ENCODE measurements around the gene DGKZ.

DGKZ gene

DNA sequence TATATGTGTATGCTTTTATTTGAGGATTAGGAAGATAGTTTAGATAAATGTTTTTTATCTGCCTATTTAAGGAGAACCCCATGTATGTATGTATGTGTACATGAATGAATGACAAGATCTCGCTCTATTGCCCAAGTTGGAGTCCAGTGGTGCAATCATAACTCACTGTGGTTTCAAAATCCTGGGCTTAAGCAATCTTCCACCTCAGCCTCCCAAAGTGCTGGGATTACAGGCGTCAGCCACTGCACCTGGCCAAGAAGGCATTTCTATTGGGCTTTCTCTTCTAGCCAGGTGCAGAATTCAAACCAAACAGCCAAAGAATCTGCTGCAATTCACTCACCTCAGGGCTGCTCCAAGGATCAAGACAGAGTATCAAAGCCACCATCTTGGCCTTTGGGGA, 25.5 kb upstream of the DGKZ start:
- TF ChIP-seq, protein P1, sequence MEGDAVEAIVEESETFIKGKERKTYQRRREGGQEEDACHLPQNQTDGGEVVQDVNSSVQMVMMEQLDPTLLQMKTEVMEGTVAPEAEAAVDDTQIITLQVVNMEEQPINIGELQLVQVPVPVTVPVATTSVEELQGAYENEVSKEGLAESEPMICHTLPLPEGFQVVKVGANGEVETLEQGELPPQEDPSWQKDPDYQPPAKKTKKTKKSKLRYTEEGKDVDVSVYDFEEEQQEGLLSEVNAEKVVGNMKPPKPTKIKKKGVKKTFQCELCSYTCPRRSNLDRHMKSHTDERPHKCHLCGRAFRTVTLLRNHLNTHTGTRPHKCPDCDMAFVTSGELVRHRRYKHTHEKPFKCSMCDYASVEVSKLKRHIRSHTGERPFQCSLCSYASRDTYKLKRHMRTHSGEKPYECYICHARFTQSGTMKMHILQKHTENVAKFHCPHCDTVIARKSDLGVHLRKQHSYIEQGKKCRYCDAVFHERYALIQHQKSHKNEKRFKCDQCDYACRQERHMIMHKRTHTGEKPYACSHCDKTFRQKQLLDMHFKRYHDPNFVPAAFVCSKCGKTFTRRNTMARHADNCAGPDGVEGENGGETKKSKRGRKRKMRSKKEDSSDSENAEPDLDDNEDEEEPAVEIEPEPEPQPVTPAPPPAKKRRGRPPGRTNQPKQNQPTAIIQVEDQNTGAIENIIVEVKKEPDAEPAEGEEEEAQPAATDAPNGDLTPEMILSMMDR (IDR thresholded peaks at IDR 0.05), result no peak
- H3K27ac Mint-ChIP-seq, result no peak overlapping the region
- no peaks in the 10 kb centered on the region for H3K9me3 Mint-ChIP-seq
- peaks cover 19% of the 10 kb centered on the region for H3K27me3 Mint-ChIP-seq (ENCODE audit: low read depth, poor library complexity)
- no peak for DNase-seq
- H3K4me3 Mint-ChIP-seq, result no peak overlapping the region
- H3K36me3 Mint-ChIP-seq (ENCODE audit: low read depth), result no peaks in the 10 kb centered on the region
- H3K4me1 Mint-ChIP-seq, result peaks cover 17% of the 10 kb centered on the region

DNA sequence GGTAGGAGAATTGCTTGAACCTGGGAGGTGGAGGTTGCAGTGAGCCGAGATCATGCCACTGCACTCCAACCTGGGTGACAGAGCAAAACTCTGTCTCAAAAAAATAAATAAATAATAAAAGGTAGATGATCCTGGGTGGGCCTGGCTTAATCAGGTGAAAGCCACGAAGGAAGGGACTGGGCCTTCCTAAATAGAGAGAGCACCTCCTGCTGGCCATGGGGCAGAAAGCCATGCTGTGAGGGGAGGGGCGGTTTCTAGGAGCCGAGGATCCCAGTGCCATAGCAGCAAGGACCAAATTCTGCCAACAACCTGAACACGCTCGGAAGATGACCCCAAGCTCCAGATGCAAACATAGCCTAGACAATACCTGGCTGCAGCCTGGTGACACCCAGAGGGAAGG, 24.5 kb upstream of the DGKZ start:
- DNase-seq, result no peak
- Mint-ChIP-seq H3K36me3 (ENCODE audit: low read depth) (no peaks in the 10 kb centered on the region), H3K9me3 (no peaks in the 10 kb centered on the region), H3K4me1 (peaks cover 19% of the 10 kb centered on the region), H3K27me3 (ENCODE audit: low read depth, poor library complexity) (peaks cover 22% of the 10 kb centered on the region), H3K27ac (no peak overlapping the region), H3K4me3 (no peak overlapping the region)
- TF ChIP-seq, protein P1 (IDR thresholded peaks at IDR 0.05), result no peak

DNA sequence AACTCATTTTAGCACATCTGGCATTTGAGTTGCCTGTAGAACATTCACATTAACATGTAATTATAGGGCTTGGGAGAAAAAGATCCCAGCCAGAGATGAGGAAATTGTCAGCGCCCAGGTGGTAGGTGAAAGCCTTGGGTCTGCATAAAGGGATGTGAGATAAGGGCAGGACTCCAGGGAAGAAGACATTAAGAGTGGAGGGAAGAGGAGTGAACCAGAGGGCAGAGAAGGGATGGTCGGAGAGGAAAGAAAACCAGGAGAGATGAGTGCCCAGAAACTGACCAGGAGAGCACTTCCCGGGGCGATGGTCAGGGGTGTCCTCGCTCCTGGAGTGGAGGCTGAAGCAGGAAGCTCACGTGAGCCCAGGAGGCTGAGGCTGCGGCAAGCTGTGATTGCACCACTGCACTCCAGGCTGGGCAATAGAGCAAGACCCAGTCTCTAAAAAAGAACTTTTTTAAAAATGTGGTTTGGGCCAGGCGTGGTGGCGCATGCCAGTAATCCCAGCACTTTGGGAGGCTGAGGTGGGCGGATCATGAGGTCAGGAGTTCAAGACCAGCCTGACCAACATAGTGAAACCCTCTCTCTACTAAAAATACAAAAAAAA, 20.3 kb upstream of the DGKZ start:
- Mint-ChIP-seq H3K9me3 (no peaks in the 10 kb centered on the region), H3K27ac (no peak overlapping the region), H3K4me1 (peaks cover 37% of the 10 kb centered on the region), H3K27me3 (ENCODE audit: low read depth, poor library complexity) (peaks cover 37% of the 10 kb centered on the region), H3K4me3 (no peak overlapping the region), H3K36me3 (ENCODE audit: low read depth) (no peaks in the 10 kb centered on the region)
- DNase-seq, result no peak
- TF ChIP-seq, protein P1 (IDR thresholded peaks at IDR 0.05), result no peak

DNA sequence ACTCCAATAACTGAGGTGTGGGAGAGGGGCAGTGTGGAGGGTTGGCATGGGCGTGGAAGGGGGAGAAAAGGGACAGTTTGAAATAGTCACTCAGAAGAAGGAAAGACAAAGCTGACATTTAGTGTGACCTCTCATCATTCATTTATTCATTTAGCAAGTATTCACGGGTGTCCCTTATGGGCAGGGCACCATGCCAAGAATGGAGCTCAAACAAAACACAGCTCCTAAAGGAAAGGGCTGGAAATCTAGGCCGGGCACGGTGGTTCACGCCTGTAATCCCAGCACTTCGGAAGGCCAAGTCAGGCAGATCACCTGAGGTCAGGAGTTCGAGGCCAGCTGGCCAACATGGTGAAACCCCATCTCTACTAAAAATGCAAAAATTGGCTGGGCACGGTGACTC, 19.4 kb upstream of the DGKZ start:
- H3K9me3 Mint-ChIP-seq, result no peaks in the 10 kb centered on the region
- no peak overlapping the region for H3K4me3 Mint-ChIP-seq
- no peak for DNase-seq
- H3K27me3 Mint-ChIP-seq (ENCODE audit: low read depth, poor library complexity), result peaks cover 45% of the 10 kb centered on the region
- TF ChIP-seq, protein P1 (IDR thresholded peaks at IDR 0.05), result no peak
- H3K27ac Mint-ChIP-seq, result no peak overlapping the region
- peaks cover 43% of the 10 kb centered on the region for H3K4me1 Mint-ChIP-seq
- no peaks in the 10 kb centered on the region for H3K36me3 Mint-ChIP-seq (ENCODE audit: low read depth)

DNA sequence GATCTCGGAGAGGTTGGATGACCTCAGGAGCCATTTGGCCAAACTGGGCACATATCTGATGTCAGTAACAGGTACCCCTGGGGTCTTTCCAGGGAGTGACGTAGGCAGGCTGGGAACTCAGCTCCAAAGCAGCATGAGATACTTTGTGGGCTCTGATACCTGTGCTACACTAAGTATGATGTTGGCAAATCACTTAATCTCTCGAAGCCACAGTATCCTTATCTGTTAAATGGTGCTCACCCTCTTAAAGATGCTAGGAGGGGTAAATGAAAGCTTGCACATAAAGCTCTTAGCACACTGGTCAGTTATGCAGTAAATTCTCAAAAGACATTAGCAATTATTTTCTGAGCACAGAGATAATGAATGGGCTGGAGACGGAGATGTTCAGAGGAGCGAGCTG, 17.1 kb upstream of the DGKZ start:
- H3K27ac Mint-ChIP-seq, result peak overlapping the region; percentile 6
- no peaks in the 10 kb centered on the region for H3K9me3 Mint-ChIP-seq
- H3K4me3 Mint-ChIP-seq, result peak overlapping the region; percentile 76
- H3K4me1 Mint-ChIP-seq, result peaks cover 51% of the 10 kb centered on the region
- TF ChIP-seq, protein P1 (IDR thresholded peaks at IDR 0.05), result no peak
- no peaks in the 10 kb centered on the region for H3K36me3 Mint-ChIP-seq (ENCODE audit: low read depth)
- DNase-seq, result no peak
- peaks cover 62% of the 10 kb centered on the region for H3K27me3 Mint-ChIP-seq (ENCODE audit: low read depth, poor library complexity)

DNA sequence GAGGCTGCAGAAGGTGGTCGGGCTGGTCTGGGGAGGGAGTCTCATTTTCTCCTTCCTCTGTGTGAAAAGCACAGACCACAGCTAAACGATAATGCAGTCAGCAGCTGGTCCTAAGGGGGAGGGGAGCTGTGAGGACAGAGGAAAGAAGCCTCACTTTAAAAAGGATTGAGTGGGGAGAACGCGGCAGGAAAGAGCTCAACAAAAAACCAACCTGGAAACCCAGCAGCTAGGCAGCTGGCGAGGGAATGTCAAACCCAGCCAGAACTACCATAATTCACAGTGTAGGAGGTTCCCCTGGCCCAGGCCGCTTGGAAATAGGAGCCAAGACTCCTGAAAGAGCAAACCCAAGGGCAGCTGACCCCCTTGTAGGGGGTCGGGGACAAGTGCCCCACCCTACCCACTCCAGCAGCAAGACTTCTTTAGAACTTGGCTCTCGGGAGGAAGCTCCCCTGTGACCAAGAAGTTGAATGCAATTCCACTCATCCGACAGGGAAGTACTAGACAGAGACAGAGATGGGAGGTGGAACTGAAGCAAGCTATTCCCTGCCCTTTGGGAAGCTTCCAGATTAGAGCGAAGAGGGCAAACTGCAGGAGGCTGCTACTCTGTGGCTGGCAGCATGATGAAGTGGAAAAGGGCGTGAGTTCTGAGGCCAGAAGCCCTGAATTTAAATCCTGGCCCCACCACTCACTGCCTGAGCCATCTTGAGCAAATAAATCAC, 16.5 kb upstream of the DGKZ start:
- peaks cover 68% of the 10 kb centered on the region for H3K27me3 Mint-ChIP-seq (ENCODE audit: low read depth, poor library complexity)
- H3K36me3 Mint-ChIP-seq (ENCODE audit: low read depth), result no peaks in the 10 kb centered on the region
- H3K4me1 Mint-ChIP-seq, result peaks cover 52% of the 10 kb centered on the region
- peak overlapping the region; percentile 76 for H3K4me3 Mint-ChIP-seq
- TF ChIP-seq, protein P1 (IDR thresholded peaks at IDR 0.05), result no peak
- H3K9me3 Mint-ChIP-seq, result no peaks in the 10 kb centered on the region
- peak; percentile 37 for DNase-seq
- peak overlapping the region; percentile 6 for H3K27ac Mint-ChIP-seq

Data from nephron progenitor cell (in vitro differentiated cells).